ENCODE data around the gene HDAC11. TPM values are rescaled to one million over a fixed set of nuclear protein-coding genes. Genes with fewer than 3 reads are reported as not detected.

The HDAC11 gene
- total and polyA plus RNA-seq, 2 of the 4 experiments (the other 2 are of a cell fraction), result 9.1 to 11.4 TPM

- Histone ChIP-seq H4K5ac (ENCODE audit: low read depth, low read length) (no peak overlapping the region), H3K4me2 (ENCODE audit: low read depth, low read length) (no peak overlapping the region), H3K56ac (ENCODE audit: extremely low read depth, insufficient read depth, low read length) (no peak overlapping the region), H2AK9ac (replicated peaks; ENCODE audit: low read depth, low read length, poor library complexity) (no peak overlapping the region), H3K18ac (ENCODE audit: low read depth, low read length) (no peak overlapping the region), H3K9me1 (ENCODE audit: insufficient read depth, low read length) (peaks cover 8% of the 10 kb centered on the region), H3K23ac (ENCODE audit: low read depth, low read length) (no peak overlapping the region), H3K27me3 (ENCODE audit: control insufficient read depth, insufficient read depth, low read length) (no peaks in the 10 kb centered on the region), H3K9me3 (ENCODE audit: control insufficient read depth, insufficient read depth, low read length) (no peaks in the 10 kb centered on the region), H3K4ac (ENCODE audit: low read depth, low read length) (no peak overlapping the region), H3K14ac (replicated peaks; ENCODE audit: low read depth, low read length) (no peak overlapping the region), H2AK5ac (ENCODE audit: low read depth, low read length) (no peak overlapping the region), H3K4me1 (ENCODE audit: control insufficient read depth, insufficient read depth, low read length) (peaks cover 12% of the 10 kb centered on the region; the same call in 1 of the 2 replicates), H3K9ac (ENCODE audit: low read depth, low read length) (no peak overlapping the region), H3K4me3 (ENCODE audit: insufficient read depth, low read depth, low read length) (no peak overlapping the region), H3K27ac (ENCODE audit: insufficient read depth, low read length) (no peak overlapping the region), H2BK20ac (ENCODE audit: low read depth, low read length) (no peak overlapping the region), H2BK5ac (ENCODE audit: low read depth, low read length, poor library complexity, severe bottlenecking) (no peak overlapping the region), H2AFZ (replicated peaks; ENCODE audit: low read length, poor library complexity) (no peak overlapping the region), H2BK120ac (ENCODE audit: low read depth, low read length) (no peak overlapping the region), H4K20me1 (ENCODE audit: insufficient read depth, low read length) (no peaks in the 10 kb centered on the region), H3K79me1 (ENCODE audit: low read depth in 1 of 2, low read length in 2 of 2) (peaks cover 0 to 7% of the 10 kb centered on the region in 2 experiments; a peak in 2 of 4 replicates), H3K36me3 (ENCODE audit: control insufficient read depth, insufficient read depth, low read length) (no peaks in the 10 kb centered on the region; the same call in 1 of the 2 replicates), H2BK15ac (ENCODE audit: low read depth, low read length) (no peak overlapping the region), H4K8ac (ENCODE audit: low read depth in 2 of 2, low read length in 2 of 2) (no peak overlapping the region), H4K91ac (ENCODE audit: insufficient read depth, low read depth, low read length) (no peak overlapping the region)
- intact Hi-C loops (cut with micrococcal nuclease) (no loop called here), in situ Hi-C loops (cut with MboI; ENCODE audit: low sequenced_read_pairs) (loop anchor here (25.0 kb wide), 2 partner anchors 405 to 630 kb away; partner anchors contain the start of genes CHCHD4 and WNT7A), dilution Hi-C loops (cut with HindIII; ENCODE audit: low sequenced_read_pairs, unreplicated experiment) (no loop called here)
- DNase-seq (no peak), ATAC-seq (ENCODE audit: low read depth) (no peak)
- BruUV-seq (replicated peaks), result no TSS peak
- ChIA-PET POLR2A (ENCODE audit: unreplicated experiment) (no interaction called here), CTCF (interaction anchor here (1.0 kb wide), 2 partner anchors 14 to 30 kb away, joined by 3 to 6 read pairs; no protein-coding TSS in a partner anchor)
- TF ChIP-seq CEBPB (IDR thresholded peaks at IDR 0.05; ENCODE audit: low read depth, low read length) (no peak), RAD21 (IDR thresholded peaks at IDR 0.05; ENCODE audit: low read length) (no peak), MAFK (IDR thresholded peaks at IDR 0.05; ENCODE audit: low read depth, low read length) (no peak), FOS (IDR thresholded peaks at IDR 0.05; ENCODE audit: low read depth, low read length) (no peak), CHD1 (IDR thresholded peaks at IDR 0.05; ENCODE audit: low read depth, low read length) (no peak), POLR2A (IDR thresholded peaks at IDR 0.05; ENCODE audit: low read depth, low read length) (no peak), MAZ (IDR thresholded peaks at IDR 0.05; ENCODE audit: borderline replicate concordance, low read depth, low read length) (no peak)
- TF ChIP-seq, protein P1, sequence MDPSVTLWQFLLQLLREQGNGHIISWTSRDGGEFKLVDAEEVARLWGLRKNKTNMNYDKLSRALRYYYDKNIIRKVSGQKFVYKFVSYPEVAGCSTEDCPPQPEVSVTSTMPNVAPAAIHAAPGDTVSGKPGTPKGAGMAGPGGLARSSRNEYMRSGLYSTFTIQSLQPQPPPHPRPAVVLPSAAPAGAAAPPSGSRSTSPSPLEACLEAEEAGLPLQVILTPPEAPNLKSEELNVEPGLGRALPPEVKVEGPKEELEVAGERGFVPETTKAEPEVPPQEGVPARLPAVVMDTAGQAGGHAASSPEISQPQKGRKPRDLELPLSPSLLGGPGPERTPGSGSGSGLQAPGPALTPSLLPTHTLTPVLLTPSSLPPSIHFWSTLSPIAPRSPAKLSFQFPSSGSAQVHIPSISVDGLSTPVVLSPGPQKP (IDR thresholded peaks at IDR 0.05; ENCODE audit: borderline replicate concordance, low read depth, low read length), result no peak
- WGBS, 2 experiments (ENCODE audit: extremely low coverage in 2 of 2, insufficient read length in 1 of 2), result no CpG with 5 or more reads among the region's 10 CpGs
Observed at GRCh38 chr3:13482106-13482690, 2.1 kb downstream of the HDAC11 start.

All from IMR-90 (cell line).